ENCODE measurements around the gene GRB10.

- no peak for TF ChIP-seq CTCF (IDR thresholded peaks at IDR 0.05)
- no peak for TF ChIP-seq ZFX (IDR thresholded peaks at IDR 0.05; ENCODE audit: borderline replicate concordance)
These were observed 216.7 kb downstream of the GRB10 start for GRCh38 chr7:50565977-50566376.
